ENCODE measurements around the gene OTOS.

DNA sequence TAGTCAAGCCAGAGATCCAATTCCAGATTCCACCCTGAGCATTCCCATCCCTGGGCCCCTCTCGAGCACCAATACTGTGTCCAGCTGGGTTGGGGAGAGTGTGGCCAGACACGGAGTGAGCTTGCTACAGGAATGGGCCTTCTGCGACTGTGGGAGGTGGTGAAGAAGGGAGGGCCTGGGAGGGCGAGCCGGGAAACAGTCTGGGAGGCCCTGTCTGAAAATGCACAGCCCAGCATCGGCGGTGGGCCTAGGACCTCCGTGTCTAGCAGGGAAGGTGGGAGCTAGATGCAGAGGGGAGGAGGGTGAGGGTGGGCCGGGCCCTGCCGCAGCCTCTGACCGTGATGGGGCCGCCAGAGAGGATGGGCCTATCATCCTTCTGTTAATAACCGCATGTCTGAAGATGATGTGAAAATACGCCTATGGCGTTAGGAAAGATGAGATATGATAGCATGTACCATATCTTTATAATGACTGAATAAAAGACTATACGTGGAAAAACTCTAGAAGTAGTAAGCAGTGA is 1.9 kb upstream of the OTOS start:
- TF ChIP-seq CTCF (conservative IDR thresholded peaks at IDR 0.05; ENCODE audit: low read depth, low read length) = no peak
- TF ChIP-seq EZH2 (IDR thresholded peaks at IDR 0.05; ENCODE audit: borderline replicate concordance, low read depth, low read length, poor library complexity, severe bottlenecking) = no peak

All from A673 (cell line).